Activated B cell treated with CpG ODN at 0.5 μM for 24 hours (primary cell): ENCODE results near the gene GCNT2. TPM values are rescaled to one million over a fixed set of nuclear protein-coding genes. Genes with fewer than 3 reads are reported as not detected.
"Not testable (repeated sequence)": the region's sequence is repeated elsewhere in the genome, so short reads cannot be mapped to it uniquely, and the experiment has no call there.

Source experiments
- ATAC-seq: fragments of 200-7000 bp; cut with Tn5 transposase; one replicate; pipeline ENCODE4 v1.10.0; 2021; ENCODE audit warnings: low read depth, mild to moderate bottlenecking, moderate library complexity
- CTCF ChIA-PET: fragments of 350-600 bp; sonication (Branson Sonifier 250); formaldehyde crosslinking; loops from one replicate; lab custom pipeline; 2021; ENCODE audit warnings: antibody characterized with exemption; lab: Charles Lee
- POLR2A ChIA-PET: fragments of 350-600 bp; sonication (Branson Sonifier 250); formaldehyde crosslinking; loops from one replicate; lab custom pipeline; 2021; ENCODE audit warnings: antibody characterized with exemption; lab: Charles Lee
- DNase-seq: peaks from one replicate; pipeline ENCODE4 v3.0.0; 2022
- H3K27ac Mint-ChIP-seq: one replicate; pipeline ENCODE4 v1.8.0; 2020; ENCODE audit warnings: mixed read lengths
- H3K27me3 Mint-ChIP-seq: one replicate; pipeline ENCODE4 v1.8.0; 2021; ENCODE audit warnings: mixed read lengths
- H3K36me3 Mint-ChIP-seq: one replicate; pipeline ENCODE4 v1.8.0; 2021; ENCODE audit warnings: low read depth, mixed read lengths
- H3K4me1 Mint-ChIP-seq: one replicate; pipeline ENCODE4 v1.8.0; 2021; ENCODE audit warnings: mixed read lengths
- H3K4me3 Mint-ChIP-seq: one replicate; pipeline ENCODE4 v1.8.0; 2020; ENCODE audit warnings: mild to moderate bottlenecking, mixed read lengths
- H3K9me3 Mint-ChIP-seq: one replicate; pipeline ENCODE4 v1.8.0; 2020; ENCODE audit warnings: mixed read lengths
- CTCF ChIP-seq: fragments of 200-600 bp; IDR thresholded peaks from one replicate; pipeline ENCODE4 v1.8.0; 2022; ENCODE audit warnings: antibody characterized with exemption, mild to moderate bottlenecking
- intact Hi-C: fragments of 100-400 bp; cut with micrococcal nuclease; formaldehyde crosslinking; loops from one replicate; pipeline ENCODE4 v1.15.1; 2024
- total RNA-seq: library from RNA; stranded (reverse); gene quantifications from 2 replicates; pipeline ENCODE4 v1.2.3, GENCODE V29; 2022

Gene GCNT2
- total RNA-seq, 1 donor from 2014 or later = 25.9 TPM

GRCh38 chr6:10662742-10663141, 141.6 kb downstream of the GCNT2 start:
- intact Hi-C loops = no loop called here
- peaks cover 10% of the 10 kb centered on the region for H3K27me3 Mint-ChIP-seq
- H3K36me3 Mint-ChIP-seq = no peaks in the 10 kb centered on the region
- ChIA-PET CTCF (no interaction called here), POLR2A (interaction anchor here (0.6 kb wide), 1 partner anchor 32 kb away, joined by 4 read pairs; the partner anchor contains the start of gene PAK1IP1)
- no peaks in the 10 kb centered on the region for H3K9me3 Mint-ChIP-seq
- no peak for TF ChIP-seq CTCF
- DNase-seq (no peak), ATAC-seq (no peak)
- no peak overlapping the region for H3K4me3 Mint-ChIP-seq
- peaks cover 3% of the 10 kb centered on the region for H3K4me1 Mint-ChIP-seq
- H3K27ac Mint-ChIP-seq = no peak overlapping the region

- peaks cover 23% of the 10 kb centered on the region for H3K27me3 Mint-ChIP-seq
- H3K27ac Mint-ChIP-seq, ATAC-seq, H3K36me3 Mint-ChIP-seq, H3K4me1 Mint-ChIP-seq, DNase-seq, POLR2A ChIA-PET, H3K4me3 Mint-ChIP-seq, intact Hi-C loops, CTCF ChIA-PET, H3K9me3 Mint-ChIP-seq: not testable (repeated sequence)
Measured at GRCh38 chr6:10665595-10665994, 144.4 kb downstream of the GCNT2 start.

- Mint-ChIP-seq H3K4me1 (peaks cover 3% of the 10 kb centered on the region), H3K9me3 (no peaks in the 10 kb centered on the region), H3K27ac (no peak overlapping the region), H3K27me3 (peaks cover 23% of the 10 kb centered on the region), H3K36me3 (no peaks in the 10 kb centered on the region), H3K4me3 (no peak overlapping the region)
- ChIA-PET CTCF (no interaction called here), POLR2A (no interaction called here)
- intact Hi-C loops = no loop called here
- TF ChIP-seq CTCF = no peak
- ATAC-seq (no peak), DNase-seq (no peak)
Measured at GRCh38 chr6:10668126-10668917, 147.2 kb downstream of the GCNT2 start.

- H3K4me3 Mint-ChIP-seq = no peak overlapping the region
- H3K9me3 Mint-ChIP-seq = no peaks in the 10 kb centered on the region
- ATAC-seq (no peak), DNase-seq (no peak)
- no peaks in the 10 kb centered on the region for H3K4me1 Mint-ChIP-seq
- ChIA-PET POLR2A (no interaction called here), CTCF (no interaction called here)
- no peak for TF ChIP-seq CTCF
- no peak overlapping the region for H3K27ac Mint-ChIP-seq
- H3K36me3 Mint-ChIP-seq = no peaks in the 10 kb centered on the region
- no peaks in the 10 kb centered on the region for H3K27me3 Mint-ChIP-seq
- intact Hi-C loops = no loop called here
Measured at GRCh38 chr6:10676403-10676802, 155.3 kb downstream of the GCNT2 start.

GRCh38 chr6:10678456-10678855, 157.3 kb downstream of the GCNT2 start:
- Mint-ChIP-seq H3K9me3 (no peaks in the 10 kb centered on the region), H3K27ac (no peak overlapping the region), H3K4me3 (no peak overlapping the region), H3K27me3 (no peaks in the 10 kb centered on the region), H3K4me1 (no peaks in the 10 kb centered on the region), H3K36me3 (no peaks in the 10 kb centered on the region)
- DNase-seq (no peak), ATAC-seq (no peak)
- CTCF ChIA-PET = no interaction called here
- no peak for TF ChIP-seq CTCF
- intact Hi-C loops = no loop called here
- POLR2A ChIA-PET = no interaction called here

Other genes with a start within 250 kb of the GCNT2 start
- not detected in 2 replicates for gene TFAP2A, start 106.3 kb upstream of the GCNT2 start, total RNA-seq
- 1.0 and 1.6 TPM in 2 replicates for gene C6orf52, start 173.3 kb downstream of the GCNT2 start, total RNA-seq
- 18.1 and 18.3 TPM in 2 replicates for gene PAK1IP1, start 173.6 kb downstream of the GCNT2 start, total RNA-seq
- 23.0 and 23.1 TPM in 2 replicates for gene TMEM14C, start 201.7 kb downstream of the GCNT2 start, total RNA-seq
- 60.3 and 63.4 TPM in 2 replicates for gene TMEM14B, start 226.5 kb downstream of the GCNT2 start, total RNA-seq